GM20000 (cell line): ENCODE measurements around the gene GAGE12D.
"Not testable (repeated sequence)": the region's sequence is repeated elsewhere in the genome, so short reads cannot be mapped to it uniquely, and the experiment has no call there.

ENCODE experiments used
- DNase-seq: peaks from one replicate; pipeline ENCODE4 v3.0.0; 2012; ENCODE audit warnings: low spot score

The GAGE12D gene, protein sequence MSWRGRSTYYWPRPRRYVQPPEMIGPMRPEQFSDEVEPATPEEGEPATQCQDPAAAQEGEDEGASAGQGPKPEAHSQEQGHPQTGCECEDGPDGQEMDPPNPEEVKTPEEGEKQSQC

GRCh38 chrX:49541433-49541832 lies at the start of gene GAGE12D:
Gene GAGE12D (plus strand): TSS chrX:49541733. CDS start chrX:49542888, 1,155 bp downstream.
- not testable (repeated sequence) for DNase-seq

DNA sequence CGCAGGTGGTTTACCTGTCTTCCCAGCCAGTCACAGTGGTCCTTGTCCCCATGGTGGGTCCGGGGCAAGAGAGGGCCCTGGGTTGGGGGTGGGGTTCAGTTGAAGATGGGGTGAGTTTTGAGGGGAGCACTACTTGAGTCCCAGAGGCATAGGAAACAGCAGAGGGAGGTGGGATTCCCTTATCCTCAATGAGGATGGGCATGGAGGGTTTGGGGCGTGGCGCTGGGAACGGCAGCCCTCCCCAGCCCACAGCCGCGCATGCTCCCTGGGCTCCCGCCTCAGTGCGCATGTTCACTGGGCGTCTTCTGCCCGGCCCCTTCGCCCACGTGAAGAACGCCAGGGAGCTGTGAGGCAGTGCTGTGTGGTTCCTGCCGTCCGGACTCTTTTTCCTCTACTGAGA lies 9.7 kb upstream of the GAGE12D start, which contains the start of gene GAGE12C:
Gene GAGE12C, plus strand, starts transcription at position 301 of the 400 bp plus-strand sequence. CDS start 1,155 bp downstream, outside the sequence.
- DNase-seq = not testable (repeated sequence)

GRCh38 chrX:49550989-49551388 lies 9.5 kb downstream of the GAGE12D start, which contains the start of gene GAGE12E:
Gene GAGE12E (plus strand): TSS chrX:49551289. CDS start chrX:49552444, 1,155 bp downstream.
- not testable (repeated sequence) for DNase-seq

GRCh38 chrX:49560542-49560941 lies 19.0 kb downstream of the GAGE12D start, which contains the start of gene GAGE12F:
Gene GAGE12F (plus strand): TSS chrX:49560842. CDS start chrX:49561997, 1,155 bp downstream.
- not testable (repeated sequence) for DNase-seq

DNA sequence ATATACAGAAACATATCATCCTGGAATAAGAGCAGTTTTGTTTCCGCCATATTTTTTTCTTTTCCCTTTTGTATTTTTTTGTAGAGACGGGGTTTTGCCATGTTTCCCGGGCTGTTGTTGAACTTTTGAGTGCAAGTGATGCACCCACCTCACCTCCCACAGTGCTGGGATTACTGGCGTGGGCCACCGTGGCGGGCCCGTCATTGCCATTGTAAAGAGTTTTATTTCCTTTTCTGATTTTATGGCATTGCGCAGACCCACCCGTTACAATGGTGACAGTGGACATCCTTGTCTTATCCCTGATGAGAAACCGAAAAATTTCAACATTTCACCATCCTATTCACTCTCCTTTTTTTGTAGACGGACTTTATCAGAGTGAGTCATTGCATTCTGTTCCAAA lies 27.2 kb downstream of the GAGE12D start:
- DNase-seq = not testable (repeated sequence)

GRCh38 chrX:49569152-49569551 lies 27.6 kb downstream of the GAGE12D start:
- DNase-seq = not testable (repeated sequence)

DNA sequence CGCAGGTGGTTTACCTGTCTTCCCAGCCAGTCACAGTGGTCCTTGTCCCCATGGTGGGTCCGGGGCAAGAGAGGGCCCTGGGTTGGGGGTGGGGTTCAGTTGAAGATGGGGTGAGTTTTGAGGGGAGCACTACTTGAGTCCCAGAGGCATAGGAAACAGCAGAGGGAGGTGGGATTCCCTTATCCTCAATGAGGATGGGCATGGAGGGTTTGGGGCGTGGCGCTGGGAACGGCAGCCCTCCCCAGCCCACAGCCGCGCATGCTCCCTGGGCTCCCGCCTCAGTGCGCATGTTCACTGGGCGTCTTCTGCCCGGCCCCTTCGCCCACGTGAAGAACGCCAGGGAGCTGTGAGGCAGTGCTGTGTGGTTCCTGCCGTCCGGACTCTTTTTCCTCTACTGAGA lies 28.6 kb downstream of the GAGE12D start, which contains the start of gene GAGE12G:
Gene GAGE12G, plus strand, starts transcription at position 301 of the 400 bp plus-strand sequence. CDS start 1,155 bp downstream, outside the sequence.
- DNase-seq = not testable (repeated sequence)

GRCh38 chrX:49579649-49580048 lies 38.1 kb downstream of the GAGE12D start, which contains the start of gene GAGE12H:
Gene GAGE12H (plus strand): TSS chrX:49579949. CDS start chrX:49581104, 1,155 bp downstream.
- not testable (repeated sequence) for DNase-seq

DNA sequence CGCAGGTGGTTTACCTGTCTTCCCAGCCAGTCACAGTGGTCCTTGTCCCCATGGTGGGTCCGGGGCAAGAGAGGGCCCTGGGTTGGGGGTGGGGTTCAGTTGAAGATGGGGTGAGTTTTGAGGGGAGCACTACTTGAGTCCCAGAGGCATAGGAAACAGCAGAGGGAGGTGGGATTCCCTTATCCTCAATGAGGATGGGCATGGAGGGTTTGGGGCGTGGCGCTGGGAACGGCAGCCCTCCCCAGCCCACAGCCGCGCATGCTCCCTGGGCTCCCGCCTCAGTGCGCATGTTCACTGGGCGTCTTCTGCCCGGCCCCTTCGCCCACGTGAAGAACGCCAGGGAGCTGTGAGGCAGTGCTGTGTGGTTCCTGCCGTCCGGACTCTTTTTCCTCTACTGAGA lies 47.7 kb downstream of the GAGE12D start, which contains the start of gene GAGE2A:
Gene GAGE2A, plus strand, starts transcription at position 301 of the 400 bp plus-strand sequence. CDS start 1,155 bp downstream, outside the sequence.
- DNase-seq = not testable (repeated sequence)

DNA sequence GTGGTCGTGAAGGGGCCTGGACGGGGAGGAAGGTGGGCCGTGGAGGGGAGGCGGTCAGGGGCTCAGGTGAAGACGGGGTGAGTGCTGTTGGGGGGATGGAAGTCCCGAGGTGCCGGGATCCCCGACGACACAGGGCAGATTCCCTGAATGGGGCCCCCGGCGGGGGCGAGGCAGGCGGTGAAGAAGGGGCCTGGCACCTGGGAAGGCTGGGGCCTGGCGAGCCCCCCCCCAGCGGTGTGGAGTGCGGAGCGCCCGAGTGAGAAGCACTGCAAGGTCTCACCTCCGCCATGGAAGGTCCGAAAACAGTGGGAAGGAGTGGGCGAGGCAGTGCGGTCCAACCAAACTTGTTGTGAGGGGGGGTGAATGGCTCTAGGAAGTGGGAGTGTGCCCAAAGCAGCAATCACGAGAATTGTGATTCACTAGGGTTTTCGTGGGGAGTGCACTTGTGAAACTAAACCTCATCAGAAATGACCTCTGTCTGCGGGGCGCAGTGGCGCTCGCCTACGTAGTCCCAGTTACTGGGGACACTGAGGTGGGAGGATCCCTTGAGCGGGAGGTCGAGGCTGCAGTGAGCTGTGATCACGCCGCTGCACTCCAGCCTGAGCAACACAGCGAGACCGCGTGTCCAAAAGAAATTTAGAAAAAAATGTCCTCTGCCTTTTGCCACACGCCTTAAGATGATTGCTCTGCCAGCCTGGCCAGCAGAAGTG lies 48.4 kb downstream of the GAGE12D start:
- not testable (repeated sequence) for DNase-seq

DNA sequence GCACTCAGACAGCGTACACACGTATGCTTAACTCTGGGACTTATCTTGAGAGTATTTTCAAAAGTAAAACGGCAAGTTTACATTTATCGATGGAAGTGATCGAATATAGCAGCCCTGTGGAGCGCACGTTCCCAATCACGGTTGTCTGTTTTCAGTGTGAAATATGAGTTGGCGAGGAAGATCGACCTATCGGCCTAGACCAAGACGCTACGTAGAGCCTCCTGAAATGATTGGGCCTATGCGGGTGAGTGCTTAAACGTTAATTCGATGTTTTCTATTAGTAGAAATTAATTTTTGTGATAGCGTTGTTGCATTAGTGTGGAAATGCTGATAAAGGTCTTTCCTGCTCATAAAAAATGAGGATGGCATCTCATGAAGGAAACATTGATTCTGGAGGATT lies 49.0 kb downstream of the GAGE12D start:
- not testable (repeated sequence) for DNase-seq
